HG03095 (cell line): ENCODE results near the gene UPF3A.
"Not testable (repeated sequence)": the region's sequence is repeated elsewhere in the genome, so short reads cannot be mapped to it uniquely, and the experiment has no call there.

Experiments
- ATAC-seq: cut with Tn5 transposase; IDR thresholded peaks from one replicate; pipeline ENCODE4 v1.9.1; 2021; ENCODE audit warnings: moderate library complexity; ENCODE audit not compliant: unreplicated experiment

UPF3A gene

GRCh38 chr13:114328595-114328994, 47.2 kb downstream of the UPF3A start:
- no peak for ATAC-seq

GRCh38 chr13:114330086-114330485, 48.7 kb downstream of the UPF3A start:
- no peak for ATAC-seq

- not testable (repeated sequence) for ATAC-seq
Measured at GRCh38 chr13:114333881-114334280, 52.5 kb downstream of the UPF3A start.

- ATAC-seq: no peak
Measured at GRCh38 chr13:114334305-114335053, 53.1 kb downstream of the UPF3A start.

- ATAC-seq: not testable (repeated sequence)
Measured at GRCh38 chr13:114336457-114336856, 55.1 kb downstream of the UPF3A start.

- no peak for ATAC-seq
Measured at GRCh38 chr13:114338959-114339358, 57.6 kb downstream of the UPF3A start.

GRCh38 chr13:114339857-114340534, 58.6 kb downstream of the UPF3A start:
- no peak for ATAC-seq

- ATAC-seq: no peak
Measured at GRCh38 chr13:114341003-114341777, 59.8 kb downstream of the UPF3A start.

- ATAC-seq: not testable (repeated sequence)
Measured at GRCh38 chr13:114347256-114347655, 65.9 kb downstream of the UPF3A start.

GRCh38 chr13:114352763-114353162, 71.4 kb downstream of the UPF3A start:
- not testable (repeated sequence) for ATAC-seq

- ATAC-seq: not testable (repeated sequence)
Measured at GRCh38 chr13:114353382-114353781, 72.0 kb downstream of the UPF3A start.
